GM19035 (cell line): ENCODE data around the gene CDC123.
"Not testable (repeated sequence)": the region's sequence is repeated elsewhere in the genome, so short reads cannot be mapped to it uniquely, and the experiment has no call there.

Experiments
- ATAC-seq: cut with Tn5 transposase; IDR thresholded peaks from one replicate; pipeline ENCODE4 v1.9.1; 2021; ENCODE audit not compliant: unreplicated experiment

Gene CDC123

DNA sequence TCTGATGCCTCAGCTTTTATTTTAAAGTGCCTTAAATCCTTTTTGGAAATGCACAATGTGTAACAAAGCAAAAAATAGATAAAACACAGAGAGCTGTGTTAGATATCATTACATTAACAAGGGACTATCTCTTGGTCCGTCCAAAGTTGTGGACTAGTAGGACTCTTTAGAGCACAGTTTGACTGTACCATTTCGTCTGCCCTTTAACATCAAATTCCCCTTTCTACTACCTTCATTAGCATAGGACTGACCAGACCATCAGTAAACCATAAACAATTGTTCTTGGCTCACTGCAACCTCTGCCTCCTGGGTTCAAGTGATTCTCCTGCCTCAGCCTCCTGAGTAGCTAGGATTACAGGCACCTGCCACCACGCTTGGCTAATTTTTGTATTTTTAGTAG is 101.8 kb downstream of the CDC123 start:
- not testable (repeated sequence) for ATAC-seq

DNA sequence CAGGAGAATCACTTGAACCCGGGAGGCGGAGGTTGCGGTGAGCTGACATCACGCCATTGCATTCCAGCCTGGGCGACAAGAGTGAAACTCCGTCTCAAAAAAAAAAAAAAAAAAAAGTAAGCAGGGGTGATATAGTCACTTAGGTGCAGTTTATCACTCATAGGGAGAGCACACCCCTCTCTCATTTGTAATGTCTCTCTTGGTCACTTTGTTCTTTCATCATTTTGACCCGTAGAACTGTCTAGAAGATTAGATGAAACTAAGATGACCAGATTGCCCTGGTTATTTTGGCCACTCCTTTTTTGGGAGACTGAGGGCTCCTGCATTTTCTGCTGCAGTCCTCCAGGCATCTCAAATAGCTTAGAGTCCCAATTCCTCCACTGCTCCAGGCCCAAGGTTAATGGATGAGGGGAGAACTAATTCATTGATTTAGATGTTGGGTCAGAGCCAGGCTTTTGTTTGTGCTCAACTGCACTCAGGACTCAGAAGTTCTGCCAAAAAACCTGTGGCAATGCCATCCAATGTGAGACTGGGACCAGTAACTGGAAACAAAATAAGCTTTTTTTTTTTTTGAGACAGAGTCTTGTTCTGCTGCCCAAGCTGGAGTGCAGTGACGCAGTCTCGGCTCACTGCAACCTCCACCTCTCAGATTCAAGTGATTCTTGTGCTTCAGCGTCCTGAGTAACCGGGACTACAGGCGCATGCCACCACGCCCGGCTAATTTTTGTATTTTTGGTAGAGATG is 103.4 kb downstream of the CDC123 start:
- ATAC-seq = no peak
